Activated CD8-positive, alpha-beta memory T cell treated with anti-CD3 and anti-CD28 coated beads for 36 hours (primary cell): ENCODE data around the gene OR4C45. TPM values are rescaled to one million over a fixed set of nuclear protein-coding genes. Genes with fewer than 3 reads are reported as not detected.
"Not testable (repeated sequence)": the region's sequence is repeated elsewhere in the genome, so short reads cannot be mapped to it uniquely, and the experiment has no call there.

ENCODE experiments used
- CTCF ChIA-PET: fragments of 350-600 bp; sonication (Branson Sonifier 250); formaldehyde crosslinking; loops from one replicate; lab custom pipeline; 2021; ENCODE audit warnings: antibody characterized with exemption; lab: Charles Lee
- POLR2A ChIA-PET: fragments of 350-600 bp; sonication (Branson Sonifier 250); formaldehyde crosslinking; loops from one replicate; lab custom pipeline; 2021; ENCODE audit warnings: antibody characterized with exemption; lab: Charles Lee
- total RNA-seq, 2 experiments: library from RNA; stranded (reverse); gene quantifications; one replicate each; pipeline ENCODE4 v1.2.3, GENCODE V29; 2021

Gene OR4C45
- not detected for total RNA-seq

DNA sequence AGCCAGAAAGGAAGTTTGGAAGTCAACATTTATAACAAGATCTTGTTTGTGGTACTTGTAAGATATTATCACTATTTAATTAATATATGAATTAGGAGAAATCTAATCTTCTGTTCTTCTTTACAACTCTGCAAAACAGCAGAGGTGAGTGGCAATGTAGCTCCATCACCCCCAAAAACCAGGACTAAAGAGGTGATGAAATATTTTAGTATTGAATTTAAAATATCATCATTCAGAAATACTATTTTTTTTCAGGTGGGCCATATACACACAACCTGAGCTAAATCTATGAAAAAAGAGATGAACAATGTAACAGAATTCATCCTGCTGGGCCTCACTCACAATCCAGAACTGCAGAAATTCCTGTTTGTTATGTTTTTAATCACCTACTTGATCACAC, at the start of gene OR4C45:
OR4C45 (plus strand) TSS at position 301 of the 400 bp plus-strand sequence.
- ChIA-PET POLR2A (no interaction called here), CTCF (no interaction called here)

GRCh38 chr11:49995565-49995964, 37.1 kb upstream of the OR4C45 start:
- POLR2A ChIA-PET, result no interaction called here
- CTCF ChIA-PET, result no interaction called here

- ChIA-PET CTCF (no interaction called here), POLR2A (no interaction called here)
Measured at GRCh38 chr11:50030193-50030592, 2.5 kb upstream of the OR4C45 start.

DNA sequence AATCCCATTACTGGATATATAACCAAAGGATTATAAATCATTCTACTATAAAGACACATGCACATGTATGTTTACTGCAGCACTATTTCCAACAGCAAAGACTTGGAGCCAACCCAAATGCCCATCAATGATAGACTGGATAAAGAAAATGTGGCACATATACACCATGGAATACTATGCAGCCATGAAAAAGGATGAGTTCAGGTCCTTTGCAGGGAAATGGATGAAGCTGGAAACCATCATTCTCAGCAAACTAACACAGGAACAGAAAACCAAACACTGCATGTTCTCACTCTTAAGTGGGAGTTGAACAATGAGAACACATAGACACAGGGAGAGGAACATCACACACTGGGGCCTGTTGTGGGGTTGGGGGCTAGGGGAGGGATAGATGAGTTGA, 3.6 kb downstream of the OR4C45 start:
- CTCF ChIA-PET, POLR2A ChIA-PET: not testable (repeated sequence)

DNA sequence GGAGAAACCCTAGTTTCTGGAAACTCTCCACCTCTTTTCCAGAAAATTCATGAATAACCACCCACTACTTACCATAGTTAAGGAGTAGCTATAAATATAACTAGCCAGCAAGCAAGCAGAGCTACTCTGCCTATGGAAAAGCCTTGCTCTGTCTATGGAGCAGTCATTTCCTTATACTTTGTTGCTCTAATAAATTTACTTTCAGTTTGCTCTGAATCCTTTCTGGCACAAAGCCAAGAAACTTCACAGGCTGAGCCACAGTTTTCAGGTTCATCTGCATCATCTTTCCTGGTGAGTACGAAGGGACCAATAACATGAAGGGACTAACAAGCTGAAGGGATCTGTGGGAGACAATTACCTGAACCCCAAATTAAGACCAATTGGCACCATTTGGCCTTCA, 4.6 kb downstream of the OR4C45 start:
- ChIA-PET POLR2A (no interaction called here), CTCF (no interaction called here)

GRCh38 chr11:50044647-50045046, 12.0 kb downstream of the OR4C45 start:
- ChIA-PET CTCF (no interaction called here), POLR2A (no interaction called here)

- POLR2A ChIA-PET, CTCF ChIA-PET: not testable (repeated sequence)
Measured at GRCh38 chr11:50063056-50063455, 30.4 kb downstream of the OR4C45 start.

- CTCF ChIA-PET, result no interaction called here
- POLR2A ChIA-PET, result no interaction called here
Measured at GRCh38 chr11:50070389-50070788, 37.7 kb downstream of the OR4C45 start.

DNA sequence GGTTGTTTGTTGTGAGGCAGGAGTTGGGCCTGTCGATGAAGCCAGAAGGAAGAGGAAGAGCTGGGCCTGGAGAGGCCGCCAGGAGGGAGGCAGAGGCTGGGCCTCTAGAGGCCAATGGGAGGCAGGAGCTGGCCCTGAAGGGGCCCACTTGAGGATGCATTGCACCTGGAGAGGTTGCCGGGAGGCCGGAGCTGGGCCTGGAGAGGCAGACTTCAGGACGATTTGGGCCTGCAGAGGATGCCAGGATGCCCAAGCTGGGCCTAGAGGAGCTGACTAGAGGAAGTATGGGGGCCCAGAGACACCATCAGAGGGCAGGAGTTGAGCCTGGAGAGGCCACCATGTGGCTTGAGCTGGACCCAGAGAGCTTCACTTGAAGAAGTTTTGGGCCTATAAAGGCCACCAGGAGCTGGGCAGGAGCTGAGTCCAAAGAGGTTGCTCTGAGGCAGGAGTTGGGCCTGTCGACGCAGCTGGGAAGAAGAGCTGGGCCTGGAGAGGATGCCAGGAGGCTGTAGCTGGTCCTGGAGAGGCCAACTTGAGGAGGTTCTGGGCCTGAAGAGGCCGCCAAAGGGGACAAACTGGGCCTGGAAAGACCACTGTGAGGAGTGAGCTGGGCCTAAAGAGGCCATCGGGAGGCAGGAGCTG, 39.0 kb downstream of the OR4C45 start:
- ChIA-PET CTCF (interaction anchor here (0.6 kb wide), 1 partner anchor 1828 kb away, joined by 4 read pairs; no protein-coding TSS in a partner anchor), POLR2A (no interaction called here)

- POLR2A ChIA-PET, result no interaction called here
- CTCF ChIA-PET, result interaction anchor here (0.6 kb wide), 1 partner anchor 1828 kb away, joined by 4 read pairs; no protein-coding TSS in a partner anchor
Measured at GRCh38 chr11:50072226-50073112, 39.8 kb downstream of the OR4C45 start.

GRCh38 chr11:50073113-50074105, 40.7 kb downstream of the OR4C45 start:
- ChIA-PET POLR2A (no interaction called here), CTCF (no interaction called here)

DNA sequence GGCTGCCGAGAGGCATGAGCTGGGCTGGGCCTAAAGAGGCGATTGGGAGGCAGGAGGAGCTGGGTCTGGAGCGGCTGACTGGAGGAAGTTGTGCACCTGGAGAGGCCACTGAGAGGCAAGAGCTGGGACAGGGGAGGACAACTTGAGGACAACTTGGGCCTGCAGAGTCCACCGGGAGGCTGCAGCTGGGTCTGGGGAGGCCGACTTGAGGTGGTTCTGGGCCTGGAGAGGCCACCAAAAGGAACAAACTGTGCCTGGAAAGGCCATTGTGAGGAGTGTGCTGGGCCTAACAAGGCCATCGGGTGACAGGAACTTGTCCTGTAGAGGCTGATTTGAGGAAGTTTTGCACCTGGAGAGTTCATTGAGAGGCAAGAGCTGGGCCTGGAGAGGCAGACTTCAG, 41.5 kb downstream of the OR4C45 start:
- ChIA-PET CTCF (no interaction called here), POLR2A (no interaction called here)

- CTCF ChIA-PET, result no interaction called here
- POLR2A ChIA-PET, result no interaction called here
Measured at GRCh38 chr11:50075856-50076255, 43.2 kb downstream of the OR4C45 start.

DNA sequence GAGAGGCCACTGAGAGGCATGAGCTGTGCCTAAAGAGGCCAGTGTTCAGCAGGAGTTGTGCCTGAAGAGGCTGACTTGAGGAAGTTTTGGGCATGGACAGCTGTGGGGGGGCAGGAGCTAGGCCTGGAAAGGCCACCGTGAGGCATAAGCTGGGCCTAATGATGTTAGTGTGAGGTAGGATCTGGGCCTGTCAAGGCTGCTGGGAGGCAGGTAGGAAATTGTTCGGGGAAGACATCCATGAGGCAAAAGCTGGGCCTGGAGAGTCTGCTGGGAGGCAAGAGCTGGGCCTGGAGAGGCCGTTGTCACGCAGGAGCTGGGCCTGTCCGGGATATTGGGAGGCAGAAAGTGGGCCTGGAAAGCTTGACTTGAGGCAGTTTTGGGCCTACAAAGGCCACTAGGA, 44.9 kb downstream of the OR4C45 start:
- POLR2A ChIA-PET, result no interaction called here
- CTCF ChIA-PET, result no interaction called here

GRCh38 chr11:50078001-50078400, 45.3 kb downstream of the OR4C45 start:
- ChIA-PET CTCF (no interaction called here), POLR2A (no interaction called here)

GRCh38 chr11:50078946-50079345, 46.3 kb downstream of the OR4C45 start:
- POLR2A ChIA-PET, CTCF ChIA-PET: not testable (repeated sequence)

- ChIA-PET CTCF (no interaction called here), POLR2A (no interaction called here)
Measured at GRCh38 chr11:50080256-50080655, 47.6 kb downstream of the OR4C45 start.
